GM10248 (cell line): ENCODE results near the gene SFI1.
"Not testable (repeated sequence)": the region's sequence is repeated elsewhere in the genome, so short reads cannot be mapped to it uniquely, and the experiment has no call there.

Experiments
- CTCF ChIA-PET: fragments of 300-600 bp; sonication (Branson Sonifier 250); formaldehyde crosslinking; extraction: SDS; loops from one replicate; lab custom pipeline; 2021; ENCODE audit warnings: antibody characterized with exemption; lab: Yijun Ruan, JAX
- POLR2A ChIA-PET: fragments of 350-650 bp; sonication (Branson Sonifier 250); formaldehyde crosslinking; extraction: SDS; loops from one replicate; lab custom pipeline; 2020; ENCODE audit warnings: antibody characterized with exemption; lab: Yijun Ruan, JAX
- DNase-seq: peaks from one replicate; pipeline ENCODE4 v3.0.0; 2012; ENCODE audit errors: extremely low spot score
- TF ChIP-seq, protein P1 (sequence below): IDR thresholded peaks from 2 replicates; pipeline ENCODE4 v1.5.1; 2012; ENCODE audit warnings: mild to moderate bottlenecking, low read depth; ENCODE audit errors: extremely low read depth, missing control alignments, control extremely low read depth

Gene SFI1

DNA sequence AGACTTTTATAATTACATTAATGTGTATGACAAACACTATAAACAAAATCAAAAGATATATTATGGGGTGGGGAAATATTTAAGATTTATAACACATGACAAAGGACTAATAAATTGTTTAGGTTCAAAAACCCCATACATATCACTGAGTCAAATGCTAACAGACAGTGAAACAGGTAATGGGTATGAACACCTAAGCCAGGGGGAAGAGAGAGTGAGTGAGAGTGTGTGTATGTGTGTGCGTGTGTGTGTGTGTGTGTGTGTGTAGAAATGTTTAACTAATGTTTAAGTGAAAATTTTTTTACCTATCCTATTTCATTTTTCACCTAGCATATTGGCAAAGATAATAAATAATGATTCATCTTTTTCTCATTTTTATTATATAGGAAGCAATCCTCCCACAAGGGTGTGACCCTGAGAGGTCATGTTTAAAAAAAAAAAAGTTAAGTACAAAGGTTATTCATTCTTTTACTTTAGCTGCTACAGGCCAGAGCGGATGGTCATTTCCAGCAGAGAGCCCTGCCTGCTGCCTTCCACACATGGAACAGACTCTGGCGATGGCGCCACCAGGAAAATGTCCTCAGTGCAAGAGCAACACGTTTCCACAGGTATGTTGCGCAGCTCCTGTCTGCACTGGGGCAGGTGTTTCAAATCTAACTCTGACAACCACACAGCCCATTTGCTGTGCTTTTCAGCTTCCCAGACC, 92.8 kb downstream of the SFI1 start:
- no peak for DNase-seq
- TF ChIP-seq, protein P1, sequence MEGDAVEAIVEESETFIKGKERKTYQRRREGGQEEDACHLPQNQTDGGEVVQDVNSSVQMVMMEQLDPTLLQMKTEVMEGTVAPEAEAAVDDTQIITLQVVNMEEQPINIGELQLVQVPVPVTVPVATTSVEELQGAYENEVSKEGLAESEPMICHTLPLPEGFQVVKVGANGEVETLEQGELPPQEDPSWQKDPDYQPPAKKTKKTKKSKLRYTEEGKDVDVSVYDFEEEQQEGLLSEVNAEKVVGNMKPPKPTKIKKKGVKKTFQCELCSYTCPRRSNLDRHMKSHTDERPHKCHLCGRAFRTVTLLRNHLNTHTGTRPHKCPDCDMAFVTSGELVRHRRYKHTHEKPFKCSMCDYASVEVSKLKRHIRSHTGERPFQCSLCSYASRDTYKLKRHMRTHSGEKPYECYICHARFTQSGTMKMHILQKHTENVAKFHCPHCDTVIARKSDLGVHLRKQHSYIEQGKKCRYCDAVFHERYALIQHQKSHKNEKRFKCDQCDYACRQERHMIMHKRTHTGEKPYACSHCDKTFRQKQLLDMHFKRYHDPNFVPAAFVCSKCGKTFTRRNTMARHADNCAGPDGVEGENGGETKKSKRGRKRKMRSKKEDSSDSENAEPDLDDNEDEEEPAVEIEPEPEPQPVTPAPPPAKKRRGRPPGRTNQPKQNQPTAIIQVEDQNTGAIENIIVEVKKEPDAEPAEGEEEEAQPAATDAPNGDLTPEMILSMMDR: no peak
- ChIA-PET POLR2A (no interaction called here), CTCF (no interaction called here)

DNA sequence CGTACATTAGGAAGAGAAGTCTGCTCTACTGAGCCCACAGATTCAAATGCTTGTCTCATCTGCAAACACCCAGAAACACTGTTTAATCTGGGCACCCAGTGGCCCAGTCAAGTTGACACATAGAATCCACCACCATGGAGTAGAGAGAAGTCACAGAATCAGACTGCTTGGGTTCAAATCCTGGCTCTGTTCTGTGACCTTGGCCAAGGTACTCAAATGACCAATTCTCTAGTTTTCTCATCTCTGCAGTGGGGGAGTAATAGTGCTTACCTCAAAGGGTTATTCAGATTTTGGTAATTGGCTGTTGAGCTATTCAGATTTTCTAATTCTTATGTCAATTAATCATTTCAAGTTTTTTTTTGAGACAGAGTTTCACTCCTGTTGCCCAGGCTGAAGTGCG, 93.8 kb downstream of the SFI1 start:
- CTCF ChIA-PET, POLR2A ChIA-PET, DNase-seq: not testable (repeated sequence)

DNA sequence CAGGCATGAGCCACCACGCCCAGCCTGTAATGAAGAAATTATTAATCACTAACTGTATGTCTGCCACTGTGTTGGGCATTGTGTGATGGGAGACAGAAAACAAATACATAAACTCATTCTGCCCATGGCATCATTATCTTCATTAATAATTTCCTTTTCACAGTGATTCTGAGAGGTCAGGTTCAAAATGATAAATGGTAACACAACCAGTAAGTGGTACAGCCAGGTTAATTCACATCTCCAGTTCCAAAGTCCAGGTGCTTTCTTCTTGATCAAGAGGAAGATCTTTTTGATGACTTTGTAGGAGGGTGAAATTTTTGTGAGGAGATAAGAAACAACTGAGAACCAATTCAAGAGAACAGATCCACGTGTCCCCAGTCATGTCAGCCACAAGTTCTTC, 98.9 kb downstream of the SFI1 start:
- no peak for DNase-seq
- ChIA-PET CTCF (interaction anchor here (1.2 kb wide), 1 partner anchor 14 kb away, joined by 3 read pairs; no protein-coding TSS in a partner anchor), POLR2A (no interaction called here)
- TF ChIP-seq, protein P1: no peak

DNA sequence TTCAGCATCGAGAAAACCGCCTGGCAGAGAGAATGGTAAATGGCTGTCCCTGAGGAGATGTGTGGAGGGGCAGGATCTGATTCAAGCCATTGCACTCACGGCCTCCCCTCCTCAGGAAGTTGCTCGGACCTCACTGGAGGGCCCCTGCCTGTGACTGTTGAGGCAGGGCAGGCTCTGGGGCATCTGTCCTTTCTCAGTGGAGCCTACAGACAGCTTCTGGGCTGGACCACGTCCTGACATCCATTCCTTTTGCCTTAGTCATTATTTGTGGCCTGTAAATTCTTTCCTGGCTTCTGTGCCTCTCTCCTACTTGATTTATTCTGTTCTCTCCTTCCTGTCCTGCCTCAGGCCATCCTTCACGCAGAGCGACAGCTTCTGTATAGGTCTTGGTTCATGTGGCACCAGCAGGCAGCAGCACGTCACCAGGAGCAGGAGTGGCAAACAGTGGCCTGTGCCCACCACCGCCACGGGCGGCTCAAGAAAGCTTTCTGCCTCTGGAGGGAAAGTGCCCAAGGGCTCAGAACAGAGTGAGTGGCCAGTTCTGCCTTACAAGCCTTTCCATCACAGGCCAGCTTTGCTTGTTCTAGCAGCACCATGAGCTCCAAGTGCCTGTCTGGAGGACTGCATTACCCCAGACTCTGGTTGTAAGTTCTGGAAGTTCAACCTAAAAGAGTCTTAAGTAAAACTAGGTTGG, 106.1 kb downstream of the SFI1 start:
- ChIA-PET POLR2A (no interaction called here), CTCF (interaction anchor here (1.1 kb wide), 1 partner anchor 41 kb away, joined by 3 read pairs; no protein-coding TSS in a partner anchor)
- TF ChIP-seq, protein P1: no peak
- DNase-seq: no peak

DNA sequence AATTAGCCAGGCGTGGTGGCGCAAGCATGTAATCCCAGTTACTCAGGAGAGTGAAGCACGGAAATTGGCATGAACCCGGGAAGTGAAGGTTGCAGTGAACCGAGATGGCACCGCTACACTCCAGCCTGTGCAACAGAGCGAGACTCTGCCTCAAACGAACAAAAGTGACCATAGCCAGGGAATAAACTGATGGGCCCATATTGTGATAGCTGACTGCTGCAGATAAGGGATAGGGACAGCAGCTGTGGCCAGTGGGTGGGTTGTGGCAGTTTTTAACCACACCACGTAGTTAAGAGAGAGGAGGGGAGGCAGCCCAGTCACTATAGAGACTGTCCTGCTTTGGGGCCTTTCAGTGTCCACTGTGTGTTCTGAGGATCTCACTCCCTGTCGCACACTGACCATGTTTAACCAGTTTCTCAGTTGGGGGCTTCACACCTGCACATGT, 106.8 kb downstream of the SFI1 start:
- CTCF ChIA-PET: interaction anchor here (1.1 kb wide), 1 partner anchor 42 kb away, joined by 3 read pairs; no protein-coding TSS in a partner anchor
- POLR2A ChIA-PET: no interaction called here
- TF ChIP-seq, protein P1: no peak
- DNase-seq: no peak

DNA sequence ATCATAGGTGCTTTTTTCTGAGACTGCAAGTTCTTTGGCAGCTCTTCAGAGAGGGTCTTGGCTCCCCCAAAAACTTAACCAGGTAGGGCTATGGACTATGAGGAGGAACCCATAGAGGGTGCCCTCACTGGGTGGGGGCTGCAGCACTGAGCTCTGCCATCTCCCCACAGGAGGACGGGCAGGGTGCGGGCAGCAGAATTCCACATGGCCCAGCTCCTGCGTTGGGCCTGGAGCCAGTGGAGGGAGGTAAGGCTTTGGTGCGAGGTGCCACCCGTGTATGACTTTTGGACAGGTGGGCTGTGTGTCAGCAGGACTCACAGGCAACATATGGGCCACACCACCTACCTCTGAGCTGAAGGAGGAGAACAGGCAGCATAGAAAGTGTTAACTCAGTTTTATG, 107.2 kb downstream of the SFI1 start:
- ChIA-PET POLR2A (interaction anchor here (0.6 kb wide), 1 partner anchor 175 kb away, joined by 3 read pairs; no protein-coding TSS in a partner anchor), CTCF (interaction anchor here (1.1 kb wide), 1 partner anchor 42 kb away, joined by 3 read pairs; no protein-coding TSS in a partner anchor)
- TF ChIP-seq, protein P1: no peak
- no peak for DNase-seq

DNA sequence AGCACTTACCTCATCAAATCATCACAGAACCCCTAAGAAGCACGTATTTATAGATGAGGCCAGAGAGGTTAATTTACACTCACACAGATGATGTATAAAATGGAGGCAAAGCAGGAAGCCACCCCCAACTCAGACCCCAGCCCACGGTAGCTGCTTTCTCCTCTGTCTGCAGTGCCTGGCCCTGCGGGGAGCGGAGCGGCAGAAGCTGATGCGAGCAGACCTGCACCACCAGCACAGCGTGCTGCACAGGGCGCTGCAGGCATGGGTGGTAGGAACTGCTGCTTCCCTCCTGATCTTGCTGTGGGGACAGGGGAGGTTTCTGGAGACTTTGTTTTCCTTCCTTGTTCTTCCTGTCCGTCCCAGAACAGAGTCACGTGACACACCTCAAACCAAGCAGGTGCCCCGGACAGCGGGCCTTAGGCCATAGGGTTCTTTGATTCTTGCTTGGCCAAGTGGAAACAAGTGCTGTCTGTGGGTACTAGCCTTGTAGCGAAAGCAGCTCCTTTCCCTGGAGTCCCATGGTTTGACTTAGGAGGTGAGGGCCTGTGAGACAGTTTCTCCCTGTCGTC, 107.9 kb downstream of the SFI1 start:
- TF ChIP-seq, protein P1: no peak
- ChIA-PET POLR2A (interaction anchor here (0.6 kb wide), 1 partner anchor 176 kb away, joined by 3 read pairs; no protein-coding TSS in a partner anchor), CTCF (no interaction called here)
- no peak for DNase-seq
